CD4-positive, alpha-beta T cell treated with Interleukin-6 at 100 ng/mL for 8 hours (primary cell): ENCODE measurements around the gene THSD4.

Source experiments
- DNase-seq: peaks from one replicate; pipeline ENCODE4 v3.0.0-alpha.2; 2020; ENCODE audit warnings: mixed read lengths, low spot score

The THSD4 gene

GRCh38 chr15:71628988-71629770, 513.9 kb downstream of the THSD4 start:
- no peak for DNase-seq

- no peak for DNase-seq
Observed at GRCh38 chr15:71629781-71630474, 514.7 kb downstream of the THSD4 start.

- no peak for DNase-seq
Observed at GRCh38 chr15:71630475-71630809, 515.2 kb downstream of the THSD4 start.

GRCh38 chr15:71632576-71633195, 517.4 kb downstream of the THSD4 start:
- no peak for DNase-seq

GRCh38 chr15:71634820-71635560, 519.7 kb downstream of the THSD4 start:
- DNase-seq, result no peak

GRCh38 chr15:71635735-71636134, 520.5 kb downstream of the THSD4 start:
- no peak for DNase-seq

- DNase-seq, result no peak
Observed at GRCh38 chr15:71638876-71639275, 523.6 kb downstream of the THSD4 start.

GRCh38 chr15:71639471-71639870, 524.2 kb downstream of the THSD4 start:
- no peak for DNase-seq

- no peak for DNase-seq
Observed at GRCh38 chr15:71643918-71644317, 528.6 kb downstream of the THSD4 start.

- no peak for DNase-seq
Observed at GRCh38 chr15:71646767-71647486, 531.7 kb downstream of the THSD4 start.

GRCh38 chr15:71647487-71647808, 532.2 kb downstream of the THSD4 start:
- DNase-seq, result no peak

- no peak for DNase-seq
Observed at GRCh38 chr15:71648095-71648494, 532.8 kb downstream of the THSD4 start.

GRCh38 chr15:71649894-71650293, 534.6 kb downstream of the THSD4 start:
- no peak for DNase-seq

- no peak for DNase-seq
Observed at GRCh38 chr15:71650603-71651002, 535.3 kb downstream of the THSD4 start.

GRCh38 chr15:71651750-71652186, 536.5 kb downstream of the THSD4 start:
- DNase-seq, result no peak

- no peak for DNase-seq
Observed at GRCh38 chr15:71654042-71654719, 538.9 kb downstream of the THSD4 start.

- no peak for DNase-seq
Observed at GRCh38 chr15:71654720-71655174, 539.5 kb downstream of the THSD4 start.

- DNase-seq, result no peak
Observed at GRCh38 chr15:71656425-71656824, 541.2 kb downstream of the THSD4 start.

- no peak for DNase-seq
Observed at GRCh38 chr15:71657141-71657540, 541.9 kb downstream of the THSD4 start.

- no peak for DNase-seq
Observed at GRCh38 chr15:71658036-71658435, 542.8 kb downstream of the THSD4 start.
